Vagina (tissue), 2 donors: ENCODE data around the gene KIF7. TPM values are rescaled to one million over a fixed set of nuclear protein-coding genes. Genes with fewer than 3 reads are reported as not detected.

Experiments used
- DNase-seq, 2 donors: peaks; one replicate each; pipeline ENCODE4 v3.0.0-alpha.2; 2017; ENCODE audit errors: extremely low spot score in 2 of 2
- H3K27ac ChIP-seq: fragments of 200-600 bp; sonication (generic); one replicate; pipeline ENCODE4 v1.5.1; 2019
- H3K27me3 ChIP-seq: fragments of 200-600 bp; sonication (generic); one replicate; pipeline ENCODE4 v1.5.1; 2019
- H3K36me3 ChIP-seq, 2 donors: fragments of 200-600 bp; sonication (generic); one replicate each; pipeline ENCODE4 v1.5.1; 2017 to 2019
- H3K4me1 ChIP-seq: fragments of 200-600 bp; sonication (generic); one replicate; pipeline ENCODE4 v1.5.1; 2019
- H3K4me3 ChIP-seq, 2 donors: fragments of 200-600 bp; sonication (generic); 1 replicate in 1 of 2; 2 replicates in 1 of 2; pipeline ENCODE4 v1.5.1; 2016 to 2019
- H3K9me3 ChIP-seq: fragments of 200-600 bp; sonication (generic); one replicate; pipeline ENCODE4 v1.5.1; 2019
- CTCF ChIP-seq, 3 experiments: fragments of 450-650 bp in 2 of 3; fragments of 200-600 bp in 1 of 3; sonication (generic) in 1 of 3; IDR thresholded peaks; one replicate each; pipeline ENCODE4 v1.5.1; 2017 to 2019; ENCODE audit warnings: antibody characterized with exemption in 3 of 3, mild to moderate bottlenecking in 2 of 3, moderate library complexity in 2 of 3
- POLR2A ChIP-seq, 2 donors: fragments of 450-650 bp; IDR thresholded peaks; one replicate each; pipeline ENCODE4 v1.6.1; 2017; ENCODE audit warnings: antibody characterized with exemption in 2 of 2, mild to moderate bottlenecking in 2 of 2, moderate library complexity in 2 of 2
- POLR2AphosphoS5 ChIP-seq, 2 donors: sonication (generic); formaldehyde crosslinking; IDR thresholded peaks; one replicate each; pipeline ENCODE4 v1.9.0; 2017; ENCODE audit warnings: antibody characterized with exemption in 2 of 2, mild to moderate bottlenecking in 2 of 2, low read depth in 1 of 2; ENCODE audit not compliant: insufficient read depth in 1 of 2
- intact Hi-C: fragments of 100-400 bp; cut with DNase I; formaldehyde crosslinking; loops from one replicate; pipeline ENCODE4 v1.15.1; 2023
- total RNA-seq: library from RNA; depleted of rRNA; stranded (reverse); fragments of >200 nt; gene quantifications from one replicate; pipeline ENCODE4 v1.2.3, GENCODE V29; 2016

Gene KIF7
- total RNA-seq, 1 donor from 2014 or later, result 7.9 TPM

GRCh38 chr15:89681146-89681545 is 25.9 kb upstream of the KIF7 start:
- Histone ChIP-seq H3K27me3 (no peaks in the 10 kb centered on the region), H3K36me3 (no peaks in the 10 kb centered on the region), H3K27ac (no peak overlapping the region), H3K4me1 (peaks cover 13% of the 10 kb centered on the region), H3K9me3 (no peaks in the 10 kb centered on the region), H3K4me3 (no peak overlapping the region)
- no peak for TF ChIP-seq POLR2A (IDR thresholded peaks at IDR 0.05)
- TF ChIP-seq CTCF (IDR thresholded peaks at IDR 0.05), result no peak
- no peak for TF ChIP-seq POLR2AphosphoS5 (IDR thresholded peaks at IDR 0.05; ENCODE audit: insufficient read depth in 1 of 2, low read depth in 1 of 2)
- intact Hi-C loops, result no loop called here
- no peak for DNase-seq

GRCh38 chr15:89680282-89680873 is 25.1 kb upstream of the KIF7 start:
- no peak for DNase-seq
- Histone ChIP-seq H3K27ac (no peak overlapping the region), H3K9me3 (no peaks in the 10 kb centered on the region), H3K4me3 (no peak overlapping the region), H3K4me1 (peaks cover 13% of the 10 kb centered on the region), H3K36me3 (no peaks in the 10 kb centered on the region), H3K27me3 (no peaks in the 10 kb centered on the region)
- intact Hi-C loops, result no loop called here
- TF ChIP-seq POLR2AphosphoS5 (IDR thresholded peaks at IDR 0.05; ENCODE audit: insufficient read depth in 1 of 2, low read depth in 1 of 2) (peak in 1 of 2 donors; percentile 40), CTCF (IDR thresholded peaks at IDR 0.05) (no peak), POLR2A (IDR thresholded peaks at IDR 0.05) (no peak)

DNA sequence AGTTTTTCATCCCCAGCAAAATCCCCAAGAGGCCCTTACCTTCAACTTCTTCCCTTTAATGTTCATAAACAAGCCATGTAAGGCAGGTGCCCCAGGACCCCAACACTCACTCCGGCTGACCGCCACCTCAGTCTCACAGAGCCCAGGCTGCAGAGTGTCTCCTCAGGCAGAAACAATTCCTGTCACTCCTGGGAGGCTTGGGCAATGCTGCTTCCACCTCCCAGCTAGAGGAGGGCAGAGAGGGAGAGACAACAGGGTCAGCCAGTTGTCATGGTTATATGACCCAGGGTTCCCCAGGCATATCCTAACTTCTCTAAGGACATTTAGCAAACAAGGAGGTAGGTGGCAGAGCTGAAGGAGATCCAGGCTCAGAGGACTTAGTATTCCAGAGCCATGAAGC is 23.9 kb upstream of the KIF7 start, which contains the start of gene PLIN1:
TSS of gene PLIN1 (minus strand) at position 156 of the 400 bp plus-strand sequence. CDS start 1,878 bp downstream, outside the sequence.
- Histone ChIP-seq H3K4me1 (peaks cover 13% of the 10 kb centered on the region), H3K27ac (no peak within 1 kb of the TSS), H3K36me3 (no peaks in the 10 kb centered on the region), H3K27me3 (no peaks in the 10 kb centered on the region), H3K9me3 (no peaks in the 10 kb centered on the region), H3K4me3 (no peak within 1 kb of the TSS)
- intact Hi-C loops, result loop anchor here (5.0 kb wide), 1 partner anchor 493 kb away; no protein-coding TSS in a partner anchor
- DNase-seq, result no peak
- TF ChIP-seq POLR2A (IDR thresholded peaks at IDR 0.05) (no peak), CTCF (IDR thresholded peaks at IDR 0.05) (no peak), POLR2AphosphoS5 (IDR thresholded peaks at IDR 0.05; ENCODE audit: insufficient read depth in 1 of 2, low read depth in 1 of 2) (no peak)

DNA sequence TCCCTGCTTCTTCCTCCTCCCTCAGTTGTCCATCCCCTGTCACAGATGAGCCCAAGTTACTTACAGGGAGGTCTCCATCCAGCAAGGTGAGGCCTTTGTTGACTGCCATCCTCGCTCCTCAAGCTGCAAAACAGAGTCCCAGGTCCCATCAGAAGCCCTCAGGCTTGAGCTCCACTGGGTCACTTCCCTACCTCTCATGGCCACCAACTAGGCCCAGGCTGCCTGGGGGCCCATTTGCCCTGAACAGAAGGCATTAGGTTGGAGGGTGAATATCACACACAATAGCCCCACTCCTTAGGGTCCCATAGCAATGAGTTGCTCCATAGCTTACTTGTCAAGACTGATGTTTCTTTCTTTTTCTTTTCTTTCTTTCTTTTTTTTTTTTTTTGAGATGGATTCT is 22.1 kb upstream of the KIF7 start:
- DNase-seq, result no peak
- Histone ChIP-seq H3K4me3 (no peak overlapping the region), H3K9me3 (no peaks in the 10 kb centered on the region), H3K36me3 (no peaks in the 10 kb centered on the region), H3K27ac (no peak overlapping the region), H3K4me1 (peaks cover 13% of the 10 kb centered on the region), H3K27me3 (no peaks in the 10 kb centered on the region)
- intact Hi-C loops, result loop anchor here (5.0 kb wide), 1 partner anchor 495 kb away; no protein-coding TSS in a partner anchor
- no peak for TF ChIP-seq POLR2A (IDR thresholded peaks at IDR 0.05)
- no peak for TF ChIP-seq POLR2AphosphoS5 (IDR thresholded peaks at IDR 0.05; ENCODE audit: insufficient read depth in 1 of 2, low read depth in 1 of 2)
- no peak for TF ChIP-seq CTCF (IDR thresholded peaks at IDR 0.05)

DNA sequence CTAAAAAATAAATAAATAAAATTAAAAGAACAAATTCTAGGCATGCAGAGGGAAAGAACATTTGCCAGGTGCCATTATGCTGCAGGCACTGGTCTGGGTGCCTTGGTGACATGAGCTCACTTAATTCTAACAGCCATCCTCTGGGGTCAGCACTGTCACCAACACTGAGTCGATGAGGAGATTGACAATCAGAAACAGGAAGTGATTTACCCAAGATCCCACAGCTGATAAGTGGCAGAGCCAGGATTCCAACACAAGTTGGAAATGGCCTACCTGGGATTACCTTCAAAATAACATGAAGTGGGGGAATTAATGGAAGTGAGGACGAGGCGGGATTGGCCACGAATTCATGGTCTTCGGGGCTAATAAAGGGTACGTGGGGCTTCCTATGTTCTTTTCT is 20.3 kb upstream of the KIF7 start:
- H3K9me3 ChIP-seq, result no peaks in the 10 kb centered on the region
- no peak overlapping the region for H3K27ac ChIP-seq
- H3K27me3 ChIP-seq, result no peaks in the 10 kb centered on the region
- intact Hi-C loops, result loop anchor here (5.0 kb wide), 1 partner anchor 497 kb away; no protein-coding TSS in a partner anchor
- H3K36me3 ChIP-seq, result no peaks in the 10 kb centered on the region
- no peak overlapping the region for H3K4me3 ChIP-seq
- H3K4me1 ChIP-seq, result peaks cover 12% of the 10 kb centered on the region
- no peak for TF ChIP-seq POLR2AphosphoS5 (IDR thresholded peaks at IDR 0.05; ENCODE audit: insufficient read depth in 1 of 2, low read depth in 1 of 2)
- no peak for TF ChIP-seq CTCF (IDR thresholded peaks at IDR 0.05)
- no peak for TF ChIP-seq POLR2A (IDR thresholded peaks at IDR 0.05)
- DNase-seq, result no peak
